Neural progenitor cell (in vitro differentiated cells): ENCODE results near the gene SNX30.

Experiments
- EZH2phosphoT487 ChIP-seq: fragments of 200-600 bp; sonication (generic); IDR thresholded peaks from 2 replicates; pipeline ENCODE4 v1.6.1; 2017; ENCODE audit warnings: antibody characterized with exemption
- TF ChIP-seq, protein P1 (sequence below): fragments of 200-600 bp; sonication (generic); IDR thresholded peaks from 2 replicates; pipeline ENCODE4 v1.5.1; 2017; ENCODE audit warnings: antibody characterized with exemption, mild to moderate bottlenecking

DNA sequence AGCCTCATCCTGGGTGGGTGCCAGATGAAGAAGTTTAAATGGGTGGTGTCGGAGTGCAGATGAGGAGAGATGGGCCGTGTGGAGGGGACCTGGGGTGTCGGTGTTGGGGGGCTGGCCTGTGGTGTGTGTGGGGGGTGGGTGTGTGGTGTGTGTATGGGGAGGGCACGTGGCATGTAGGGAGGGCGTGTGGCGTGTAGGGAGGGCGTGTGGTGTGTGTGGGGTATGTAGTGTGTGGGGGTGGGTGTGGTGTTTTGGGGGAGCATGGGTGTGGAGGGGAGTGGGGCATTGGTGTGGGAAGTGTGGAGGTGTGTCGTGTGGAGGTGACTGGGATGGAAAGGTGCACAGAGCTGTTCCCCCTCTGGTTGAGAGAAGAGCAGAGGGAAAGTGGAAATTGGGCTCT lies 105.6 kb downstream of the SNX30 start:
- TF ChIP-seq, protein P1, sequence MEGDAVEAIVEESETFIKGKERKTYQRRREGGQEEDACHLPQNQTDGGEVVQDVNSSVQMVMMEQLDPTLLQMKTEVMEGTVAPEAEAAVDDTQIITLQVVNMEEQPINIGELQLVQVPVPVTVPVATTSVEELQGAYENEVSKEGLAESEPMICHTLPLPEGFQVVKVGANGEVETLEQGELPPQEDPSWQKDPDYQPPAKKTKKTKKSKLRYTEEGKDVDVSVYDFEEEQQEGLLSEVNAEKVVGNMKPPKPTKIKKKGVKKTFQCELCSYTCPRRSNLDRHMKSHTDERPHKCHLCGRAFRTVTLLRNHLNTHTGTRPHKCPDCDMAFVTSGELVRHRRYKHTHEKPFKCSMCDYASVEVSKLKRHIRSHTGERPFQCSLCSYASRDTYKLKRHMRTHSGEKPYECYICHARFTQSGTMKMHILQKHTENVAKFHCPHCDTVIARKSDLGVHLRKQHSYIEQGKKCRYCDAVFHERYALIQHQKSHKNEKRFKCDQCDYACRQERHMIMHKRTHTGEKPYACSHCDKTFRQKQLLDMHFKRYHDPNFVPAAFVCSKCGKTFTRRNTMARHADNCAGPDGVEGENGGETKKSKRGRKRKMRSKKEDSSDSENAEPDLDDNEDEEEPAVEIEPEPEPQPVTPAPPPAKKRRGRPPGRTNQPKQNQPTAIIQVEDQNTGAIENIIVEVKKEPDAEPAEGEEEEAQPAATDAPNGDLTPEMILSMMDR = no peak
- no peak for TF ChIP-seq EZH2phosphoT487
